Nephron progenitor cell (in vitro differentiated cells): ENCODE measurements around the gene TRAPPC2.

Source experiments
- DNase-seq: peaks from one replicate; pipeline ENCODE4 v3.0.0; 2021
- H3K27ac Mint-ChIP-seq: 2 replicates; pipeline ENCODE4 v1.8.0; 2021; ENCODE audit warnings: mild to moderate bottlenecking, moderate library complexity, mixed read lengths
- H3K27me3 Mint-ChIP-seq: 2 replicates; pipeline ENCODE4 v1.8.0; 2021; ENCODE audit warnings: mild to moderate bottlenecking, low read depth, mixed read lengths; ENCODE audit not compliant: poor library complexity
- H3K36me3 Mint-ChIP-seq: 2 replicates; pipeline ENCODE4 v1.8.0; 2021; ENCODE audit warnings: low read depth, mixed read lengths
- H3K4me1 Mint-ChIP-seq: 2 replicates; pipeline ENCODE4 v1.8.0; 2021; ENCODE audit warnings: mixed read lengths
- H3K4me3 Mint-ChIP-seq: 2 replicates; pipeline ENCODE4 v1.8.0; 2021; ENCODE audit warnings: mild to moderate bottlenecking, moderate library complexity, mixed read lengths
- H3K9me3 Mint-ChIP-seq: 2 replicates; pipeline ENCODE4 v1.8.0; 2021; ENCODE audit warnings: mild to moderate bottlenecking, moderate library complexity, mixed read lengths
- TF ChIP-seq, protein P1 (sequence below): fragments of 200-600 bp; sonication (generic); IDR thresholded peaks from 2 replicates; pipeline ENCODE4 v1.5.0; 2021; ENCODE audit warnings: antibody characterized with exemption

The TRAPPC2 gene

DNA sequence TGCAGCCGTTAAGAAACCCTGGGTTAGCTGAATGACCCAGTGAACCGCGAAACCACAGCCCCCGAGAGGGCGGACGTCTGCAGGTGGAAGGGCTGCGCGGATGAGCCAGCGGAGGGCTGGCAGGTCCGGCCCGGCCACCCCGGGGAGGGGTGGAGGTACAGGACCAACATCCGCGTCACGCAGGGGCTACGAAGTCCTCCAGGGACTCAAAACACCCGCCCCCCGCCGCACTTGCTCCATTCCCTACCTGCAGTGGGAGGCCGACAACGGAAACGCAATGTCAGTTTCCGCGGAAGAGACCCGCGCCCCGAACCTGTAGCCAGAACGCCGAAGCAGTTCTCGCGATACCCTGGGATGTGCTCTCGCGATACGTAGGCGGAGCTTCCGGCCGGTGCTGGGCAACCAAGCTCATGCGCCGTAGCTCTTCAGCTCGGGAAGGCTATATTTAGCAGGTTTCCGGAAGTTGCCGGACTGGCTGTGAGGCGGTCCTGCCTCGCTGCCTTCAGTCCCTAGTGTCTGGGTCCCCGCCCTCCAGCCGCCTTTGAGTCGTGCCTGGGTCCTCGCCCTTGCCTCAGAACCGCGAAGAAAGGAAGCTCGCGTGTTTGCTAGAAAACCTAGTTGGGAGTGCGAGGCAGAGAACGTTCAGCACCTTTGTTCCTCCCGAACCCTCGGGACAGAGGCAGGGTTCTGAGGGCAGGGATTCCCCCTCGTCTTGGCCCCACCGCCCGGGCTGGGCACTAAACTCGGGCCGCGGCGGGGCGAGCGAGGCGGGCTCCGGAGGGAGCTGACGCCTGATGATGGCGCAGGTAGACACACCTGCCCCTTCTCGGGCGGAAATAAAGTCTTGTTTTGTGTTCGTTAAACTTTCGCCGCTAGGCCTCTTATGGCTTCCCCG lies at the start of gene TRAPPC2, which contains the start of gene OFD1:
Gene TRAPPC2, minus strand, starts transcription at position 343 of the 895 bp plus-strand sequence. CDS start 14,657 bp downstream, outside the sequence.
Gene OFD1, plus strand, starts transcription at position 471 of the 895 bp plus-strand sequence. Its CDS starts 324 bp downstream, at position 795.
- TF ChIP-seq, protein P1, sequence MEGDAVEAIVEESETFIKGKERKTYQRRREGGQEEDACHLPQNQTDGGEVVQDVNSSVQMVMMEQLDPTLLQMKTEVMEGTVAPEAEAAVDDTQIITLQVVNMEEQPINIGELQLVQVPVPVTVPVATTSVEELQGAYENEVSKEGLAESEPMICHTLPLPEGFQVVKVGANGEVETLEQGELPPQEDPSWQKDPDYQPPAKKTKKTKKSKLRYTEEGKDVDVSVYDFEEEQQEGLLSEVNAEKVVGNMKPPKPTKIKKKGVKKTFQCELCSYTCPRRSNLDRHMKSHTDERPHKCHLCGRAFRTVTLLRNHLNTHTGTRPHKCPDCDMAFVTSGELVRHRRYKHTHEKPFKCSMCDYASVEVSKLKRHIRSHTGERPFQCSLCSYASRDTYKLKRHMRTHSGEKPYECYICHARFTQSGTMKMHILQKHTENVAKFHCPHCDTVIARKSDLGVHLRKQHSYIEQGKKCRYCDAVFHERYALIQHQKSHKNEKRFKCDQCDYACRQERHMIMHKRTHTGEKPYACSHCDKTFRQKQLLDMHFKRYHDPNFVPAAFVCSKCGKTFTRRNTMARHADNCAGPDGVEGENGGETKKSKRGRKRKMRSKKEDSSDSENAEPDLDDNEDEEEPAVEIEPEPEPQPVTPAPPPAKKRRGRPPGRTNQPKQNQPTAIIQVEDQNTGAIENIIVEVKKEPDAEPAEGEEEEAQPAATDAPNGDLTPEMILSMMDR, result no peak
- peak within 1 kb of the TSS; percentile 87 for H3K4me3 Mint-ChIP-seq
- peaks cover 38% of the 10 kb centered on the region for H3K4me1 Mint-ChIP-seq
- H3K27ac Mint-ChIP-seq, result peak within 1 kb of the TSS; percentile 91
- no peaks in the 10 kb centered on the region for H3K27me3 Mint-ChIP-seq
- H3K36me3 Mint-ChIP-seq, result peaks cover 32% of the 10 kb centered on the region
- peak; percentile 87 for DNase-seq
- H3K9me3 Mint-ChIP-seq, result peaks cover 35% of the 10 kb centered on the region

DNA sequence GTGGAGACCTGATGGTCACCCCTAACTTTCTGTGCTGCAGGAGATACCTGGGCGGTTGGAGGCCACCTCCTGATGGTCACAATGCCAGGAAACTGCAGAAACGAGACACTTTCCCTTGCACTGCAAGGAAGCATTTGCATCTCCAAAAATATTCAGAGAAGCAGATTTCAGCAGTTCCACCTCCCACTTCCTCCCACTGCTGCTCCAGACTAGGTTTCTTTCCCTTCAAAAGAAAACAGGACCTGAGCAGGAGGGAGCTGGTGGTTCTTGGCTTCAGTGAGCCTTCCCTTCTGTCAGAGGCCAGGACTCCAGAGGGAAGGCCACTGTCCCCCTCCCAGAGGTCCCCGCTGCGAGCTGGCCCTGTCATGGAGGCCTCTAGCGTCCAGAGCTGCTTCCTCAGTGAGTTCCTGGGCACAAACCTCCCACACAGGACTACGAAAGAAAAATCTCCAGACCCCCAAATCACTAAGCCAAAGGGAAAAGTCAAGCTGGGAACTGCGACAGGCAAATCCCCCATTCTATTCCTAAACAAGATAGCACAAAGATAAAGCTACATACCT lies 46.5 kb upstream of the TRAPPC2 start:
- peaks cover 4% of the 10 kb centered on the region for H3K27me3 Mint-ChIP-seq
- no peak overlapping the region for H3K4me3 Mint-ChIP-seq
- peaks cover 19% of the 10 kb centered on the region for H3K4me1 Mint-ChIP-seq
- no peak for DNase-seq
- TF ChIP-seq, protein P1, result no peak
- peak overlapping the region; percentile 14 for H3K27ac Mint-ChIP-seq
- H3K9me3 Mint-ChIP-seq, result peaks cover 20% of the 10 kb centered on the region
- peaks cover 23% of the 10 kb centered on the region for H3K36me3 Mint-ChIP-seq

GRCh38 chrX:13778916-13779315 lies 44.5 kb upstream of the TRAPPC2 start:
- no peak overlapping the region for H3K27ac Mint-ChIP-seq
- H3K27me3 Mint-ChIP-seq, result peaks cover 4% of the 10 kb centered on the region
- H3K4me1 Mint-ChIP-seq, result peaks cover 15% of the 10 kb centered on the region
- H3K4me3 Mint-ChIP-seq, result no peak overlapping the region
- H3K9me3 Mint-ChIP-seq, result peaks cover 23% of the 10 kb centered on the region
- TF ChIP-seq, protein P1, result no peak
- DNase-seq, result no peak
- H3K36me3 Mint-ChIP-seq, result peaks cover 32% of the 10 kb centered on the region

DNA sequence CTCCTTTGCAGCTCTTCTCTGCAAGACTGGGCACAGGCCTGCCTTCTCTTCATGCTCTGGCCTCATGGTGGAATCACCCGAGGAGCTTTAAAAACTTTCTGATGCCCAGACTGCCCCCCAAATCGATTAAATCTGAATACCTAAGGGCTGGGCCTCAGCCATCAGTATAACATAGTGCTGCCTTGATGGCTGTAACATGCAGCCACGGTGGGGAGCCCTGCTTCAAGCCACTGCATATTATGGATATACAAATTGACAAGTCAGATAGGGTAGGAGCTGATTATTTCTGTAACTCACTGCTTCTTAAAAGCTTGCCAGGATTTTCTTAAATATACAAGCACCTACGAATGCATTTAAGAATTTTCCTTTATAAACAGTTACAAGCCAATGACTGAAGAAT lies 42.0 kb upstream of the TRAPPC2 start:
- peaks cover 20% of the 10 kb centered on the region for H3K9me3 Mint-ChIP-seq

DNA sequence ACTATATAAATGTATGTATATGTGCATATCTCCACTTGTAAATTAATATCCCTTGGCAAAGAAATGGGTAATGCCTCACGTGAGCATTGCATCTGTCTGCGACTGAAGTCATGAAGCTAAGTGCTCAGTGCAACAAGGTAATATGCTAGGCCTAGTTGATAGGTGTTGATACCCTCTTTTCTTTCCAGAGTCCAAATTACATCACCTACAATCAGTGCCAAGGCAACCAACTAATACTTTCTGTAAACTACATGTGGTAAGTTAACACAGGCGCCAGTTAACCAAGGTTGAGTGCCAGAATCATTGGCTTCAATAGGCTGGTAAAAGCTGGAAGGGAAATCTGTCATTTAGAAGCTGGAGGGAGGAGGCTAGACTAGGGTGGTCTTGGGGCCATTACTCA lies 41.4 kb upstream of the TRAPPC2 start:
- H3K27ac Mint-ChIP-seq, result no peak overlapping the region
- peaks cover 20% of the 10 kb centered on the region for H3K9me3 Mint-ChIP-seq
- H3K4me3 Mint-ChIP-seq, result no peak overlapping the region

More for the DNA sequence above, 42.0 kb upstream of the TRAPPC2 start:
- Mint-ChIP-seq H3K27me3 (peaks cover 4% of the 10 kb centered on the region), H3K4me1 (peaks cover 15% of the 10 kb centered on the region), H3K27ac (no peak overlapping the region), H3K36me3 (peaks cover 38% of the 10 kb centered on the region), H3K4me3 (no peak overlapping the region)
- DNase-seq, result no peak
- TF ChIP-seq, protein P1, result no peak

More for the DNA sequence above, 41.4 kb upstream of the TRAPPC2 start:
- TF ChIP-seq, protein P1, result no peak
- no peak for DNase-seq
- Mint-ChIP-seq H3K4me1 (peaks cover 15% of the 10 kb centered on the region), H3K36me3 (peaks cover 36% of the 10 kb centered on the region), H3K27me3 (peaks cover 4% of the 10 kb centered on the region)
